Fibroblast of lung (primary cell): ENCODE data around the gene TRIP6. TPM values are rescaled to one million over a fixed set of nuclear protein-coding genes. Genes with fewer than 3 reads are reported as not detected.

Source experiments
- DNase-seq, 2 donors: peaks; one replicate each; pipeline versions ENCODE4 v3.0.0 to v3.0.0-alpha.2; 2010; ENCODE audit warnings: low read depth in 2 of 2
- H2AFZ ChIP-seq: 2 replicates; pipeline ENCODE4 v1.5.1; 2012; ENCODE audit warnings: low read length, control low read depth, inconsistent platforms
- H3K27ac ChIP-seq: 2 replicates; pipeline ENCODE4 v1.5.1; 2011; ENCODE audit warnings: low read length, control low read depth; ENCODE audit not compliant: insufficient read depth
- H3K27me3 ChIP-seq: 2 replicates; pipeline ENCODE4 v1.5.1; 2011; ENCODE audit warnings: mild to moderate bottlenecking, low read length; ENCODE audit not compliant: control insufficient read depth, insufficient read depth
- H3K36me3 ChIP-seq: 2 replicates; pipeline ENCODE4 v1.5.1; 2011; ENCODE audit warnings: low read length; ENCODE audit not compliant: control insufficient read depth, insufficient read depth
- H3K4me1 ChIP-seq: 2 replicates; pipeline ENCODE4 v1.5.1; 2011; ENCODE audit warnings: low read length; ENCODE audit not compliant: control insufficient read depth, insufficient read depth; ENCODE audit errors: extremely low read depth
- H3K4me2 ChIP-seq: 2 replicates; pipeline ENCODE4 v1.5.1; 2011; ENCODE audit warnings: low read length, control low read depth; ENCODE audit not compliant: insufficient read depth; ENCODE audit errors: extremely low read depth
- H3K4me3 ChIP-seq, 4 experiments: fragments of 200-600 bp in 1 of 4; sonication (generic) in 1 of 4; replicated peaks in 1 of 4; 2 replicates each; pipeline ENCODE4 v1.5.1; 2011 to 2016; ENCODE audit warnings: low read length in 4 of 4, low read depth in 3 of 4, mild to moderate bottlenecking in 3 of 4, control low read depth in 2 of 4, inconsistent platforms in 1 of 4, mixed read lengths in 1 of 4; ENCODE audit not compliant: insufficient read depth in 1 of 4; ENCODE audit errors: control extremely low read depth in 1 of 4
- H3K79me2 ChIP-seq: 2 replicates; pipeline ENCODE4 v1.5.1; 2012; ENCODE audit warnings: mild to moderate bottlenecking, low read length, inconsistent platforms; ENCODE audit not compliant: control insufficient read depth, insufficient read depth
- H3K9ac ChIP-seq: 2 replicates; pipeline ENCODE4 v1.5.1; 2011; ENCODE audit warnings: mild to moderate bottlenecking, low read length, control low read depth; ENCODE audit not compliant: insufficient read depth
- H3K9me3 ChIP-seq: 2 replicates; pipeline ENCODE4 v1.5.1; 2012; ENCODE audit warnings: low read depth, low read length; ENCODE audit not compliant: control insufficient read depth, insufficient read depth
- H4K20me1 ChIP-seq: 2 replicates; pipeline ENCODE4 v1.5.1; 2011; ENCODE audit warnings: low read length; ENCODE audit not compliant: control insufficient read depth, insufficient read depth; ENCODE audit errors: extremely low read depth
- EZH2 ChIP-seq: IDR thresholded peaks from 2 replicates; pipeline ENCODE4 v1.5.1; 2012; ENCODE audit warnings: low read length, control low read depth, mild to moderate bottlenecking; ENCODE audit errors: missing control alignments
- polyA plus RNA-seq, 2 donors: library from polyadenylated mRNA; depleted of rRNA in 1 of 2; stranded (reverse) in 1 of 2; unstranded in 1 of 2; fragments of >200 nt; gene quantifications; 2 replicates each; pipeline ENCODE4 v1.2.1, GENCODE V29; 2011 to 2012; ENCODE audit warnings: missing spikeins in 1 of 2
- total RNA-seq: library from RNA; depleted of rRNA; stranded (reverse); fragments of >200 nt; gene quantifications from 2 replicates; pipeline ENCODE4 v1.2.1, GENCODE V29; 2014
- TF ChIP-seq, protein P1 (sequence below), 2 donors: IDR thresholded peaks in 1 of 2; conservative IDR thresholded peaks in 1 of 2; 1 replicate in 1 of 2; 2 replicates in 1 of 2; pipeline ENCODE4 v1.5.1; 2011 to 2012; ENCODE audit warnings: low read length in 2 of 2, control low read depth in 1 of 2, inconsistent platforms in 1 of 2, low read depth in 1 of 2, mild to moderate bottlenecking in 1 of 2

TRIP6 gene
- total and polyA plus RNA-seq, 2 donors (not counting 1 experiment from before 2014, with no cell fraction given): 76.2 to 96.1 TPM

DNA sequence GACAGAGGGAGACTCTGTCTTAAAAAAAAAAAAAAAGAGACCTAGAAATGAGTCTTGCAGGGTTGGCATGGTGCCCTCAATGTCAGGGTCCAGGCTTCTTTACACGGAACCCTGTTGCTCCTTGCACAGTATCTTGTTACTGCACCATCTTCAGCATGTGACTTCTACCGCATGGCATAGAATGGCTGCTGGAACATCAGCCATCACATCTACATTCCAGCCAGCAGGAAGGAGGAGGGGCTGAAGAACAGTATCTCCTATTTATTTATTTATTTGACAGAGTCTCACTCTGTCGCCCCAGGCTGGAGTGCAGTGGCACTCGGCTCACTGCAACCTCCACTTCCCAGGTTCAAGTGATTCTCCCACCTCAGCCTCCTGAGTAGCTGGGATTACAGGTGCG is 32.2 kb downstream of the TRIP6 start:
- no peak overlapping the region for H3K4me2 ChIP-seq
- H3K9me3 ChIP-seq: no peaks in the 10 kb centered on the region
- H3K79me2 ChIP-seq: no peaks in the 10 kb centered on the region
- no peaks in the 10 kb centered on the region for H4K20me1 ChIP-seq
- TF ChIP-seq EZH2: no peak
- TF ChIP-seq, protein P1, sequence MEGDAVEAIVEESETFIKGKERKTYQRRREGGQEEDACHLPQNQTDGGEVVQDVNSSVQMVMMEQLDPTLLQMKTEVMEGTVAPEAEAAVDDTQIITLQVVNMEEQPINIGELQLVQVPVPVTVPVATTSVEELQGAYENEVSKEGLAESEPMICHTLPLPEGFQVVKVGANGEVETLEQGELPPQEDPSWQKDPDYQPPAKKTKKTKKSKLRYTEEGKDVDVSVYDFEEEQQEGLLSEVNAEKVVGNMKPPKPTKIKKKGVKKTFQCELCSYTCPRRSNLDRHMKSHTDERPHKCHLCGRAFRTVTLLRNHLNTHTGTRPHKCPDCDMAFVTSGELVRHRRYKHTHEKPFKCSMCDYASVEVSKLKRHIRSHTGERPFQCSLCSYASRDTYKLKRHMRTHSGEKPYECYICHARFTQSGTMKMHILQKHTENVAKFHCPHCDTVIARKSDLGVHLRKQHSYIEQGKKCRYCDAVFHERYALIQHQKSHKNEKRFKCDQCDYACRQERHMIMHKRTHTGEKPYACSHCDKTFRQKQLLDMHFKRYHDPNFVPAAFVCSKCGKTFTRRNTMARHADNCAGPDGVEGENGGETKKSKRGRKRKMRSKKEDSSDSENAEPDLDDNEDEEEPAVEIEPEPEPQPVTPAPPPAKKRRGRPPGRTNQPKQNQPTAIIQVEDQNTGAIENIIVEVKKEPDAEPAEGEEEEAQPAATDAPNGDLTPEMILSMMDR (conservative IDR thresholded peaks at IDR 0.05 in 1 of 2, IDR thresholded peaks at IDR 0.05 in 1 of 2; ENCODE audit: low read depth in 1 of 2, low read length in 2 of 2): no peak
- no peak overlapping the region for H3K9ac ChIP-seq
- peaks cover 30% of the 10 kb centered on the region for H3K27me3 ChIP-seq
- no peak overlapping the region for H3K27ac ChIP-seq
- no peaks in the 10 kb centered on the region for H3K36me3 ChIP-seq
- H3K4me1 ChIP-seq: no peaks in the 10 kb centered on the region
- no peak overlapping the region for H3K4me3 ChIP-seq
- H2AFZ ChIP-seq: no peak overlapping the region
- no peak for DNase-seq

DNA sequence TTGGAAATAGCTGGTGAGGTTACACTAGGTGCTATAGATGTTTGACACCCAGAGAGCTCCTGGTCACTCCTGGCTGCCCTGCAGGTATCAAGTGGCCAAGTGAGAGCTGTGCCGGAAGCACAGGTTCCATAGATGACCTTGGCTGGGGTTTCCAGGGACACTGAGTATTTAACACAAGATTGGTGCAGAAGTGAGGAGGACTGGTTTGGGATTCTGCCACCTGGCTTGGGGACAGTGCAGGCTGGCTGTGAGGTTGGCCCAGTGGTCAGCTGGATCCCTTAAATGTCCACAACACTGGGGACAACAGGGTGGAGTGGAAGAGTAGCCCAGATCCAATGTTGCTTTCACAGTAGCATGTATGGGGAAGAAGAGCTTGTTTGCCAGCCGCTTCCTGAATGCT is 33.8 kb downstream of the TRIP6 start:
- Histone ChIP-seq H3K9ac (no peak overlapping the region), H3K36me3 (no peaks in the 10 kb centered on the region), H3K9me3 (no peaks in the 10 kb centered on the region), H3K27me3 (peaks cover 21% of the 10 kb centered on the region), H4K20me1 (no peaks in the 10 kb centered on the region), H3K4me1 (no peaks in the 10 kb centered on the region), H3K27ac (no peak overlapping the region), H3K4me3 (no peak overlapping the region), H2AFZ (no peak overlapping the region), H3K79me2 (no peaks in the 10 kb centered on the region), H3K4me2 (no peak overlapping the region)
- TF ChIP-seq EZH2: no peak
- TF ChIP-seq, protein P1 (conservative IDR thresholded peaks at IDR 0.05 in 1 of 2, IDR thresholded peaks at IDR 0.05 in 1 of 2; ENCODE audit: low read depth in 1 of 2, low read length in 2 of 2): no peak
- DNase-seq: no peak

DNA sequence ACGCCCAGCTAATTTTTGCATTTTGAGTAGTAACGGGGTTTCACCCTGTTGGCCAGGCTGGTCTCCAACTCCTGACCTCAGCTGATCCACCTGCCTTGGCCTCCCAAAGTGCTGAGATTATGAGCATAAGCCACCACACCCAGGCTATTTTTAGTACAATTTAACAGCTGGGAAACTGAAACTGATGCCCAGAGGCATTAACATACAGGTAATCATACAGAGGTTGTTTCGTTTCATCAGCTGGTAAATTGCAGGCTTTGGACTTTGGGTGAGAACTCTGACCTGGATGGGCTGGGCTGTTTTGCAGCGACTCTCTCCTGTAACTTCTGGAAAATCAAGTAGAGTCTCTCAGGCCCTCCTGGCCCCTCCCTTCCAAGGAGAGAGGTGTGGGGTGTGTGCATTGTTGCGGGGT is 34.7 kb downstream of the TRIP6 start:
- no peak for DNase-seq
- H3K27me3 ChIP-seq: peaks cover 13% of the 10 kb centered on the region
- no peaks in the 10 kb centered on the region for H3K36me3 ChIP-seq
- no peak overlapping the region for H3K4me3 ChIP-seq
- H4K20me1 ChIP-seq: no peaks in the 10 kb centered on the region
- H3K9me3 ChIP-seq: no peaks in the 10 kb centered on the region
- TF ChIP-seq, protein P1 (conservative IDR thresholded peaks at IDR 0.05 in 1 of 2, IDR thresholded peaks at IDR 0.05 in 1 of 2; ENCODE audit: low read depth in 1 of 2, low read length in 2 of 2): no peak
- no peak for TF ChIP-seq EZH2
- no peaks in the 10 kb centered on the region for H3K4me1 ChIP-seq
- H2AFZ ChIP-seq: no peak overlapping the region
- H3K4me2 ChIP-seq: no peak overlapping the region
- H3K27ac ChIP-seq: no peak overlapping the region
- H3K9ac ChIP-seq: no peak overlapping the region
- H3K79me2 ChIP-seq: no peaks in the 10 kb centered on the region
